ENCODE results near the gene NCBP2. TPM values are rescaled to one million over a fixed set of nuclear protein-coding genes. Genes with fewer than 3 reads are reported as not detected.

Gene NCBP2
- polyA plus RNA-seq, 1 of the 3 experiments (the other 2 are of a cell fraction) = 128 TPM

- Histone ChIP-seq H3F3A (replicated peaks; ENCODE audit: insufficient read depth) (no peaks in the 10 kb centered on the region), H3K4me1 (ENCODE audit: control insufficient read depth in 1 of 2, insufficient read depth in 2 of 2, low read depth in 1 of 2, low read length in 1 of 2) (peaks cover 0 to 6% of the 10 kb centered on the region in 2 experiments; a peak in 1 of 4 replicates), H3K79me2 (ENCODE audit: insufficient read depth) (no peaks in the 10 kb centered on the region), H3K27ac (ENCODE audit: low read depth in 2 of 2, low read length in 1 of 2) (no peak overlapping the region), H4K20me1 (ENCODE audit: insufficient read depth) (no peaks in the 10 kb centered on the region), H3K36me3 (replicated peaks in 1 of 2; ENCODE audit: control insufficient read depth in 1 of 2, insufficient read depth in 2 of 2, low read length in 1 of 2) (no peaks in the 10 kb centered on the region), H3K9me2 (no peaks in the 10 kb centered on the region), H3K27me3 (ENCODE audit: insufficient read depth) (no peaks in the 10 kb centered on the region), H3K9ac (no peak overlapping the region), H3K9me3 (no peaks in the 10 kb centered on the region), H3K4me3 (ENCODE audit: low read depth in 2 of 2, low read length in 1 of 2) (no peak overlapping the region), H3K4me2 (no peak overlapping the region), H2AFZ (ENCODE audit: low read depth) (no peak overlapping the region)
- DNase-seq = no peak
- TF ChIP-seq TAF1 (IDR thresholded peaks at IDR 0.05; ENCODE audit: borderline replicate concordance, low read depth, low read length) = no peak
- TF ChIP-seq NRF1 (IDR thresholded peaks at IDR 0.05; ENCODE audit: low read depth, low read length) = no peak
- no peak for TF ChIP-seq FOSL2 (IDR thresholded peaks at IDR 0.05; ENCODE audit: borderline replicate concordance, low read depth)
- no peak for TF ChIP-seq ELF1 (IDR thresholded peaks at IDR 0.05)
- TF ChIP-seq EP300 (IDR thresholded peaks at IDR 0.05; ENCODE audit: borderline replicate concordance in 1 of 2, low read depth in 1 of 2, low read length in 1 of 2) = no peak
- TF ChIP-seq USF2 (IDR thresholded peaks at IDR 0.05; ENCODE audit: borderline replicate concordance, low read depth, low read length) = no peak
- no peak for TF ChIP-seq SMC3 (IDR thresholded peaks at IDR 0.05; ENCODE audit: low read depth, low read length)
- no peak for TF ChIP-seq NFIC (IDR thresholded peaks at IDR 0.05; ENCODE audit: borderline replicate concordance)
- no peak for TF ChIP-seq JUND (IDR thresholded peaks at IDR 0.05)
- no peak for TF ChIP-seq GATA2 (CRISPR knock-in tag; IDR thresholded peaks at IDR 0.05)
- TF ChIP-seq IRF3 (IDR thresholded peaks at IDR 0.05; ENCODE audit: low read depth, low read length) = no peak
- no peak for TF ChIP-seq CTCF (IDR thresholded peaks at IDR 0.05)
- no peak for TF ChIP-seq ZBTB33 (IDR thresholded peaks at IDR 0.05; ENCODE audit: borderline replicate concordance, low read depth)
- no peak for TF ChIP-seq FOXM1 (IDR thresholded peaks at IDR 0.05; ENCODE audit: low read depth)
- no peak for TF ChIP-seq USF1 (IDR thresholded peaks at IDR 0.05; ENCODE audit: borderline replicate concordance, low read depth)
- no peak for TF ChIP-seq CHD2 (IDR thresholded peaks at IDR 0.05; ENCODE audit: low read length, partially characterized antibody)
- TF ChIP-seq TCF12 (IDR thresholded peaks at IDR 0.05) = no peak
- TF ChIP-seq RCOR1 (IDR thresholded peaks at IDR 0.05; ENCODE audit: low read length) = no peak
- no peak for TF ChIP-seq EZH2phosphoT487 (IDR thresholded peaks at IDR 0.05; ENCODE audit: borderline replicate concordance, low read depth)
- no peak for TF ChIP-seq GABPA (IDR thresholded peaks at IDR 0.05; ENCODE audit: low read depth)
- 97% methylated on average over 9 of the region's 10 CpGs for WGBS (ENCODE audit: low lambda C conversion rate)
- ChIA-PET POLR2A (no interaction called here), CTCF (no interaction called here)
These were observed 23.5 kb upstream of the NCBP2 start for GRCh38 chr3:196965804-196966173.

Measured in SK-N-SH (cell line).